SK-N-SH treated with all-trans-retinoic acid at 6 μM for 48 hours (cell line): ENCODE measurements around the gene GEMIN2.

Experiments
- ARNTL ChIP-seq: fragments of 450-650 bp; formaldehyde crosslinking; IDR thresholded peaks from 2 replicates; pipeline ENCODE4 v1.5.0; 2020; ENCODE audit warnings: low read depth, mild to moderate bottlenecking, moderate library complexity, borderline replicate concordance
- GLIS3 ChIP-seq: fragments of 250-450 bp; sonication (Bioruptor Pico); IDR thresholded peaks from 2 replicates; pipeline ENCODE4 v1.5.0; 2020; ENCODE audit warnings: mild to moderate bottlenecking, moderate library complexity
- PPARA ChIP-seq: fragments of 250-450 bp; sonication (Bioruptor Pico); IDR thresholded peaks from 2 replicates; pipeline ENCODE4 v1.5.0; 2020; ENCODE audit warnings: mild to moderate bottlenecking, borderline replicate concordance
- RARB ChIP-seq: fragments of 250-450 bp; sonication (Bioruptor Pico); IDR thresholded peaks from 2 replicates; pipeline ENCODE4 v1.8.0; 2021; ENCODE audit warnings: mild to moderate bottlenecking, moderate library complexity
- SNAI2 ChIP-seq: fragments of 250-450 bp; sonication (Bioruptor Pico); IDR thresholded peaks from 2 replicates; pipeline ENCODE4 v1.5.0; 2020; ENCODE audit warnings: mild to moderate bottlenecking, moderate library complexity
- TOX ChIP-seq: fragments of 250-450 bp; sonication (Bioruptor Pico); IDR thresholded peaks from 2 replicates; pipeline ENCODE4 v1.8.0; 2021; ENCODE audit warnings: mild to moderate bottlenecking, moderate library complexity, borderline replicate concordance
- ZFP30 ChIP-seq: fragments of 450-650 bp; formaldehyde crosslinking; IDR thresholded peaks from 2 replicates; pipeline ENCODE4 v1.5.0; 2022; ENCODE audit warnings: mild to moderate bottlenecking, moderate library complexity
- ZNF565 ChIP-seq: fragments of 450-650 bp; formaldehyde crosslinking; conservative IDR thresholded peaks from 2 replicates; pipeline ENCODE4 v1.5.0; 2020; ENCODE audit warnings: low read depth, mild to moderate bottlenecking, moderate library complexity
- ZNF70 ChIP-seq: fragments of 450-650 bp; formaldehyde crosslinking; IDR thresholded peaks from 2 replicates; pipeline ENCODE4 v1.5.0; 2020; ENCODE audit warnings: mild to moderate bottlenecking, moderate library complexity

DNA sequence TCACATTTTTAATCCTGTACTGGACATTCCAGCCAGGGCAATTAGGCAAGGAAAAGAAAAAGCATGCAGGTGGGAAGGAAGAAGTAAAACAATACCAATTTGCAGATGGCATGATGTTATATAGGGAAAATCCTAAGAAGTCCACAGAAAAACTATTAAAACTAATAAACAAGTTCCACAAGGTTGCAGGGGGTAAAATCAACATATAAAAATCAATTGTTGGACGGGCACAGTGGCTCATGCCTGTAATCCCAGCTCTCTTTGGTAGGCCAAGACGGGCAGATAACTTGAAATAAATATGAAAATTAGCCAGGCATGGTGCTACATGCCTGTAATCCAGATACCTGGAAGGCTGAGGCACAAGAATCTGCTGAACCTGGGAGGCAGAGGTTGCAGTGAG is 43.0 kb upstream of the GEMIN2 start:
- TF ChIP-seq GLIS3 (CRISPR knock-in tag): no peak
- TF ChIP-seq ZNF70: no peak
- TF ChIP-seq PPARA: no peak
- TF ChIP-seq RARB (CRISPR knock-in tag): no peak
- no peak for TF ChIP-seq ZNF565 (CRISPR knock-in tag)
- TF ChIP-seq ZFP30: no peak
- TF ChIP-seq TOX (CRISPR knock-in tag): no peak
- TF ChIP-seq SNAI2 (CRISPR knock-in tag): no peak
- TF ChIP-seq ARNTL (CRISPR knock-in tag): no peak
